Measurements from ENCODE around the gene ABCG1.

GRCh38 chr21:42291003-42291750, 72.2 kb downstream of the ABCG1 start:
- TF ChIP-seq FOXK2 (IDR thresholded peaks at IDR 0.05): no peak
- no peak for TF ChIP-seq TARDBP (IDR thresholded peaks at IDR 0.05)
- no peak for TF ChIP-seq FOXA1 (IDR thresholded peaks at IDR 0.05)
- TF ChIP-seq HDGF (IDR thresholded peaks at IDR 0.05; ENCODE audit: borderline replicate concordance): no peak
- TF ChIP-seq SUZ12 (IDR thresholded peaks at IDR 0.05): no peak
- TF ChIP-seq, protein P1, sequence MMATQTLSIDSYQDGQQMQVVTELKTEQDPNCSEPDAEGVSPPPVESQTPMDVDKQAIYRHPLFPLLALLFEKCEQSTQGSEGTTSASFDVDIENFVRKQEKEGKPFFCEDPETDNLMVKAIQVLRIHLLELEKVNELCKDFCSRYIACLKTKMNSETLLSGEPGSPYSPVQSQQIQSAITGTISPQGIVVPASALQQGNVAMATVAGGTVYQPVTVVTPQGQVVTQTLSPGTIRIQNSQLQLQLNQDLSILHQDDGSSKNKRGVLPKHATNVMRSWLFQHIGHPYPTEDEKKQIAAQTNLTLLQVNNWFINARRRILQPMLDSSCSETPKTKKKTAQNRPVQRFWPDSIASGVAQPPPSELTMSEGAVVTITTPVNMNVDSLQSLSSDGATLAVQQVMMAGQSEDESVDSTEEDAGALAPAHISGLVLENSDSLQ (IDR thresholded peaks at IDR 0.05): no peak

Data from HEK293T (cell line).